Measurements from ENCODE around the gene COL23A1. TPM values are rescaled to one million over a fixed set of nuclear protein-coding genes. Genes with fewer than 3 reads are reported as not detected.
A peak's percentile ranks its signal among the peaks of the same experiment; 100 is the strongest.

The COL23A1 gene
- total and polyA plus RNA-seq, 5 donors from 2014 or later = not detected

- Histone ChIP-seq H3K36me3 (ENCODE audit: control insufficient read depth, insufficient read depth, low read length) (peaks cover 39% of the 10 kb centered on the region), H3K27me3 (ENCODE audit: control insufficient read depth, insufficient read depth, low read length) (no peaks in the 10 kb centered on the region), H3K4me3 (ENCODE audit: low read depth, low read length) (no peak overlapping the region), H3K9me3 (ENCODE audit: control insufficient read depth in 2 of 2, low read length in 2 of 2) (no peaks in the 10 kb centered on the region), H3K27ac (ENCODE audit: insufficient read depth, low read length, poor library complexity, severe bottlenecking) (no peak overlapping the region), H3K4me1 (ENCODE audit: control insufficient read depth, insufficient read depth, low read length, poor library complexity, severe bottlenecking) (peaks cover 2% of the 10 kb centered on the region)
- H3K4me1 Mint-ChIP-seq = peaks cover 37 to 54% (median 43%) of the 10 kb centered on the region in 4 donors
- no peak overlapping the region for H3K4me3 Mint-ChIP-seq
- H3K27me3 Mint-ChIP-seq = no peaks in the 10 kb centered on the region
- H3K36me3 Mint-ChIP-seq = peaks cover 33% of the 10 kb centered on the region
- no peaks in the 10 kb centered on the region for H3K9me3 Mint-ChIP-seq
- no peak for ATAC-seq (ENCODE audit: low read depth in 2 of 2)
- H3K27ac Mint-ChIP-seq = peak overlapping the region; percentile 36 to 70 (median 65)
- no peak for DNase-seq
These were observed 366.9 kb downstream of the COL23A1 start for GRCh38 chr5:178223196-178223773.

GRCh38 chr5:178222292-178222691 lies 367.9 kb downstream of the COL23A1 start:
- Histone ChIP-seq H3K27ac (ENCODE audit: insufficient read depth, low read length, poor library complexity, severe bottlenecking) (no peak overlapping the region), H3K4me1 (ENCODE audit: control insufficient read depth, insufficient read depth, low read length, poor library complexity, severe bottlenecking) (peaks cover 2% of the 10 kb centered on the region), H3K27me3 (ENCODE audit: control insufficient read depth, insufficient read depth, low read length) (no peaks in the 10 kb centered on the region), H3K9me3 (ENCODE audit: control insufficient read depth in 2 of 2, low read length in 2 of 2) (no peaks in the 10 kb centered on the region), H3K36me3 (ENCODE audit: control insufficient read depth, insufficient read depth, low read length) (peaks cover 29% of the 10 kb centered on the region), H3K4me3 (ENCODE audit: low read depth, low read length) (no peak overlapping the region)
- DNase-seq (no peak), ATAC-seq (ENCODE audit: low read depth in 2 of 2) (no peak)
- Mint-ChIP-seq H3K4me3 (no peak overlapping the region), H3K9me3 (no peaks in the 10 kb centered on the region), H3K36me3 (peaks cover 24% of the 10 kb centered on the region), H3K27ac (no peak overlapping the region), H3K4me1 (peaks cover 29 to 45% (median 38%) of the 10 kb centered on the region in 4 donors), H3K27me3 (no peaks in the 10 kb centered on the region)

GRCh38 chr5:178221853-178222252 lies 368.3 kb downstream of the COL23A1 start:
- peaks cover 27 to 40% (median 36%) of the 10 kb centered on the region in 4 donors for H3K4me1 Mint-ChIP-seq
- Histone ChIP-seq H3K27ac (ENCODE audit: insufficient read depth, low read length, poor library complexity, severe bottlenecking) (peak overlapping the region; percentile 18), H3K27me3 (ENCODE audit: control insufficient read depth, insufficient read depth, low read length) (no peaks in the 10 kb centered on the region), H3K4me1 (ENCODE audit: control insufficient read depth, insufficient read depth, low read length, poor library complexity, severe bottlenecking) (peaks cover 2% of the 10 kb centered on the region), H3K4me3 (ENCODE audit: low read depth, low read length) (no peak overlapping the region), H3K36me3 (ENCODE audit: control insufficient read depth, insufficient read depth, low read length) (peaks cover 27% of the 10 kb centered on the region), H3K9me3 (ENCODE audit: control insufficient read depth in 2 of 2, low read length in 2 of 2) (no peaks in the 10 kb centered on the region)
- no peak overlapping the region for H3K4me3 Mint-ChIP-seq
- no peak for DNase-seq
- no peak for ATAC-seq (ENCODE audit: low read depth in 2 of 2)
- H3K36me3 Mint-ChIP-seq = peaks cover 22% of the 10 kb centered on the region
- no peaks in the 10 kb centered on the region for H3K27me3 Mint-ChIP-seq
- no peaks in the 10 kb centered on the region for H3K9me3 Mint-ChIP-seq
- H3K27ac Mint-ChIP-seq = peak overlapping the region in 2 of 3 donors; percentile 74 to 78

GRCh38 chr5:178221282-178221681 lies 368.9 kb downstream of the COL23A1 start:
- Histone ChIP-seq H3K4me3 (ENCODE audit: low read depth, low read length) (no peak overlapping the region), H3K36me3 (ENCODE audit: control insufficient read depth, insufficient read depth, low read length) (peaks cover 33% of the 10 kb centered on the region), H3K9me3 (ENCODE audit: control insufficient read depth in 2 of 2, low read length in 2 of 2) (no peaks in the 10 kb centered on the region), H3K27me3 (ENCODE audit: control insufficient read depth, insufficient read depth, low read length) (no peaks in the 10 kb centered on the region), H3K4me1 (ENCODE audit: control insufficient read depth, insufficient read depth, low read length, poor library complexity, severe bottlenecking) (no peaks in the 10 kb centered on the region), H3K27ac (ENCODE audit: insufficient read depth, low read length, poor library complexity, severe bottlenecking) (no peak overlapping the region)
- no peak for ATAC-seq (ENCODE audit: low read depth in 2 of 2)
- no peak for DNase-seq
- no peaks in the 10 kb centered on the region for H3K27me3 Mint-ChIP-seq
- peaks cover 25 to 38% (median 33%) of the 10 kb centered on the region in 4 donors for H3K4me1 Mint-ChIP-seq
- H3K9me3 Mint-ChIP-seq = no peaks in the 10 kb centered on the region
- H3K36me3 Mint-ChIP-seq = peaks cover 23% of the 10 kb centered on the region
- peak overlapping the region in 1 of 4 donors; percentile 37 for H3K4me3 Mint-ChIP-seq
- peak overlapping the region in 2 of 3 donors; percentile 74 to 78 for H3K27ac Mint-ChIP-seq

- H3K36me3 Mint-ChIP-seq = peaks cover 19% of the 10 kb centered on the region
- H3K4me1 ChIP-seq (ENCODE audit: control insufficient read depth, insufficient read depth, low read length, poor library complexity, severe bottlenecking) = no peaks in the 10 kb centered on the region
- no peak overlapping the region for H3K4me3 ChIP-seq (ENCODE audit: low read depth, low read length)
- ATAC-seq (ENCODE audit: low read depth in 2 of 2) = no peak
- no peak overlapping the region for H3K27ac Mint-ChIP-seq
- DNase-seq = no peak
- H3K4me3 Mint-ChIP-seq = no peak overlapping the region
- H3K4me1 Mint-ChIP-seq = peaks cover 27 to 55% (median 35%) of the 10 kb centered on the region in 4 donors
- no peak overlapping the region for H3K27ac ChIP-seq (ENCODE audit: insufficient read depth, low read length, poor library complexity, severe bottlenecking)
- H3K9me3 Mint-ChIP-seq = no peaks in the 10 kb centered on the region
- H3K27me3 ChIP-seq (ENCODE audit: control insufficient read depth, insufficient read depth, low read length) = no peaks in the 10 kb centered on the region
- peaks cover 52% of the 10 kb centered on the region for H3K36me3 ChIP-seq (ENCODE audit: control insufficient read depth, insufficient read depth, low read length)
- H3K9me3 ChIP-seq (ENCODE audit: control insufficient read depth in 2 of 2, low read length in 2 of 2) = no peaks in the 10 kb centered on the region
- no peaks in the 10 kb centered on the region for H3K27me3 Mint-ChIP-seq
These were observed 371.4 kb downstream of the COL23A1 start for GRCh38 chr5:178218827-178219226.

- ATAC-seq (ENCODE audit: low read depth in 2 of 2) (no peak), DNase-seq (no peak)
- Histone ChIP-seq H3K4me3 (ENCODE audit: low read depth, low read length) (no peak overlapping the region), H3K4me1 (ENCODE audit: control insufficient read depth, insufficient read depth, low read length, poor library complexity, severe bottlenecking) (no peaks in the 10 kb centered on the region), H3K27me3 (ENCODE audit: control insufficient read depth, insufficient read depth, low read length) (no peaks in the 10 kb centered on the region), H3K27ac (ENCODE audit: insufficient read depth, low read length, poor library complexity, severe bottlenecking) (no peak overlapping the region), H3K9me3 (ENCODE audit: control insufficient read depth in 2 of 2, low read length in 2 of 2) (no peaks in the 10 kb centered on the region), H3K36me3 (ENCODE audit: control insufficient read depth, insufficient read depth, low read length) (peaks cover 56% of the 10 kb centered on the region)
- Mint-ChIP-seq H3K4me1 (peaks cover 27 to 55% (median 36%) of the 10 kb centered on the region in 4 donors), H3K9me3 (no peaks in the 10 kb centered on the region), H3K27me3 (no peaks in the 10 kb centered on the region), H3K27ac (no peak overlapping the region), H3K36me3 (peaks cover 19% of the 10 kb centered on the region), H3K4me3 (no peak overlapping the region)
These were observed 371.9 kb downstream of the COL23A1 start for GRCh38 chr5:178218237-178218776.

- no peaks in the 10 kb centered on the region for H3K4me1 ChIP-seq (ENCODE audit: control insufficient read depth, insufficient read depth, low read length, poor library complexity, severe bottlenecking)
- ATAC-seq (ENCODE audit: low read depth in 2 of 2) (no peak), DNase-seq (no peak)
- H3K4me3 ChIP-seq (ENCODE audit: low read depth, low read length) = no peak overlapping the region
- H3K27ac ChIP-seq (ENCODE audit: insufficient read depth, low read length, poor library complexity, severe bottlenecking) = no peak overlapping the region
- Mint-ChIP-seq H3K4me3 (no peak overlapping the region), H3K4me1 (peaks cover 25 to 49% (median 32%) of the 10 kb centered on the region in 4 donors), H3K36me3 (peaks cover 15% of the 10 kb centered on the region), H3K27ac (no peak overlapping the region), H3K9me3 (no peaks in the 10 kb centered on the region), H3K27me3 (no peaks in the 10 kb centered on the region)
- H3K9me3 ChIP-seq (ENCODE audit: control insufficient read depth in 2 of 2, low read length in 2 of 2) = no peaks in the 10 kb centered on the region
- peaks cover 60% of the 10 kb centered on the region for H3K36me3 ChIP-seq (ENCODE audit: control insufficient read depth, insufficient read depth, low read length)
- no peaks in the 10 kb centered on the region for H3K27me3 ChIP-seq (ENCODE audit: control insufficient read depth, insufficient read depth, low read length)
These were observed 373.4 kb downstream of the COL23A1 start for GRCh38 chr5:178216779-178217178.

- Mint-ChIP-seq H3K36me3 (peaks cover 19% of the 10 kb centered on the region), H3K4me1 (peaks cover 18 to 45% (median 28%) of the 10 kb centered on the region in 4 donors), H3K27me3 (no peaks in the 10 kb centered on the region), H3K27ac (no peak overlapping the region), H3K4me3 (no peak overlapping the region), H3K9me3 (no peaks in the 10 kb centered on the region)
- Histone ChIP-seq H3K9me3 (ENCODE audit: control insufficient read depth in 2 of 2, low read length in 2 of 2) (no peaks in the 10 kb centered on the region), H3K4me1 (ENCODE audit: control insufficient read depth, insufficient read depth, low read length, poor library complexity, severe bottlenecking) (no peaks in the 10 kb centered on the region), H3K27me3 (ENCODE audit: control insufficient read depth, insufficient read depth, low read length) (no peaks in the 10 kb centered on the region), H3K4me3 (ENCODE audit: low read depth, low read length) (no peak overlapping the region), H3K36me3 (ENCODE audit: control insufficient read depth, insufficient read depth, low read length) (peaks cover 67% of the 10 kb centered on the region), H3K27ac (ENCODE audit: insufficient read depth, low read length, poor library complexity, severe bottlenecking) (no peak overlapping the region)
- no peak for DNase-seq
- no peak for ATAC-seq (ENCODE audit: low read depth in 2 of 2)
These were observed 374.1 kb downstream of the COL23A1 start for GRCh38 chr5:178216088-178216534.

All from CD4-positive, CD25-positive, alpha-beta regulatory T cell (primary cell).